ENCODE measurements around the gene CLDN18. TPM values are rescaled to one million over a fixed set of nuclear protein-coding genes. Genes with fewer than 3 reads are reported as not detected.

CLDN18 gene
- total RNA-seq, 2 donors from 2014 or later, result not detected

Other genes with a start within 250 kb of the CLDN18 start
- not detected for gene SOX14, start 245.8 kb upstream of the CLDN18 start, total RNA-seq
- gene DZIP1L, start 105.4 kb downstream of the CLDN18 start, total RNA-seq, result not detected
- not detected for gene A4GNT, start 122.2 kb downstream of the CLDN18 start, total RNA-seq
- 10 to 100 TPM; 21.2 to 28.6 TPM for gene DBR1, start 164.8 kb downstream of the CLDN18 start, total RNA-seq
- 10 to 100 TPM; 30.0 to 39.7 TPM for gene ARMC8, start 177.1 kb downstream of the CLDN18 start, total RNA-seq